Fibroblast of the conjunctiva (primary cell): Measurements from ENCODE around the gene PIP4K2C.
"Not testable (repeated sequence)": the region's sequence is repeated elsewhere in the genome, so short reads cannot be mapped to it uniquely, and the experiment has no call there.

Experiments
- DNase-seq: peaks from one replicate; pipeline ENCODE4 v3.0.0-alpha.2; 2010; ENCODE audit warnings: low read depth

Gene PIP4K2C

GRCh38 chr12:57636731-57637130 is 45.7 kb downstream of the PIP4K2C start:
- DNase-seq: not testable (repeated sequence)

GRCh38 chr12:57637364-57637763 is 46.4 kb downstream of the PIP4K2C start:
- DNase-seq: no peak

GRCh38 chr12:57638096-57638495 is 47.1 kb downstream of the PIP4K2C start:
- no peak for DNase-seq

- no peak for DNase-seq
Observed at GRCh38 chr12:57640175-57641042, 49.4 kb downstream of the PIP4K2C start.

GRCh38 chr12:57641699-57642442 is 50.9 kb downstream of the PIP4K2C start:
- DNase-seq: no peak

- DNase-seq: not testable (repeated sequence)
Observed at GRCh38 chr12:57645990-57646658, 55.1 kb downstream of the PIP4K2C start.

GRCh38 chr12:57646659-57647049 is 55.7 kb downstream of the PIP4K2C start:
- DNase-seq: not testable (repeated sequence)
